ENCODE results near the gene FCGR3A. TPM values are rescaled to one million over a fixed set of nuclear protein-coding genes. Genes with fewer than 3 reads are reported as not detected.
"Not testable (repeated sequence)": the region's sequence is repeated elsewhere in the genome, so short reads cannot be mapped to it uniquely, and the experiment has no call there.

FCGR3A gene
- total and polyA plus RNA-seq, 2 of the 8 experiments (the other 6 are each of a cell fraction or from before 2014, with no cell fraction given) = not detected

GRCh38 chr1:161557506-161558450, 8.2 kb upstream of the FCGR3A start:
- H3K56ac ChIP-seq (replicated peaks; ENCODE audit: insufficient read length, low read depth, low read length); H3K4ac ChIP-seq (replicated peaks; ENCODE audit: insufficient read length, low read depth, low read length); H3K27ac ChIP-seq (ENCODE audit: low read depth, low read length); H2AFZ ChIP-seq (ENCODE audit: low read length); DNase-seq (ENCODE audit: low read depth in 1 of 2, low spot score in 2 of 2); H2BK15ac ChIP-seq (ENCODE audit: low read length); CTCF ChIA-PET (ENCODE audit: partially characterized antibody); H3K23me2 ChIP-seq (ENCODE audit: low read depth, low read length); H3K9me3 ChIP-seq (ENCODE audit: insufficient read depth in 2 of 2, low read depth in 1 of 2, low read length in 1 of 2); H4K5ac ChIP-seq (ENCODE audit: insufficient read length, low read depth, low read length); H3K4me1 ChIP-seq (replicated peaks in 1 of 4; ENCODE audit: control insufficient read depth in 3 of 4, insufficient read depth in 4 of 4, low read length in 3 of 4); H3K36me3 ChIP-seq (ENCODE audit: control insufficient read depth in 2 of 4, insufficient read depth in 4 of 4, low read length in 3 of 4); POLR2A ChIA-PET (ENCODE audit: partially characterized antibody); H3K18ac ChIP-seq (ENCODE audit: extremely low read depth, low read length); H2BK120ac ChIP-seq (replicated peaks; ENCODE audit: low read depth, low read length); H2AK5ac ChIP-seq (ENCODE audit: low read depth, low read length); H4K20me1 ChIP-seq (replicated peaks in 1 of 2; ENCODE audit: control insufficient read depth in 1 of 2, insufficient read depth in 2 of 2, low read length in 2 of 2); H3K4me3 ChIP-seq (ENCODE audit: extremely low read depth in 1 of 4, insufficient read depth in 2 of 4, low read depth in 3 of 4, low read length in 4 of 4); H2BK20ac ChIP-seq (ENCODE audit: low read length); H3K79me1 ChIP-seq (ENCODE audit: low read depth, low read length); H2BK12ac ChIP-seq (ENCODE audit: low read depth, low read length); H3K79me2 ChIP-seq (ENCODE audit: control insufficient read depth in 1 of 2, insufficient read depth in 2 of 2, low read length in 2 of 2); H2BK5ac ChIP-seq (ENCODE audit: low read depth, low read length); H3K27me3 ChIP-seq (replicated peaks in 1 of 4; ENCODE audit: control insufficient read depth in 3 of 4, extremely low read depth in 1 of 4, insufficient read depth in 3 of 4, low read length in 3 of 4); H4K91ac ChIP-seq (replicated peaks; ENCODE audit: insufficient read length, low read length); FAIRE-seq; H4K8ac ChIP-seq (ENCODE audit: extremely low read depth, insufficient read depth, low read length); H3K4me2 ChIP-seq (ENCODE audit: insufficient read depth in 1 of 2, low read depth in 2 of 2, low read length in 2 of 2); H3K23ac ChIP-seq (ENCODE audit: insufficient read length); H3K9ac ChIP-seq (replicated peaks in 1 of 4; ENCODE audit: extremely low read depth in 1 of 4, low read depth in 3 of 4, low read length in 3 of 4); H3K14ac ChIP-seq (ENCODE audit: insufficient read length): not testable (repeated sequence)
- WGBS, 2 experiments (ENCODE audit: extremely low coverage in 1 of 2, insufficient coverage in 1 of 2, insufficient read length in 1 of 2, insufficient replicate concordance in 2 of 2, low coverage in 1 of 2, low lambda C conversion rate in 2 of 2, missing lambda C conversion rate in 1 of 2) = 83% methylated on average over 4 of the region's 6 CpGs; no CpG with 5 or more reads in 1 of the 2 experiments

- H2BK5ac ChIP-seq (ENCODE audit: low read depth, low read length); H3K9me3 ChIP-seq (ENCODE audit: insufficient read depth in 2 of 2, low read depth in 1 of 2, low read length in 1 of 2); H2BK120ac ChIP-seq (replicated peaks; ENCODE audit: low read depth, low read length); DNase-seq (ENCODE audit: low read depth in 1 of 2, low spot score in 2 of 2); H4K20me1 ChIP-seq (replicated peaks in 1 of 2; ENCODE audit: control insufficient read depth in 1 of 2, insufficient read depth in 2 of 2, low read length in 2 of 2); H3K18ac ChIP-seq (ENCODE audit: extremely low read depth, low read length); H3K27ac ChIP-seq (ENCODE audit: low read depth, low read length); H3K56ac ChIP-seq (replicated peaks; ENCODE audit: insufficient read length, low read depth, low read length); H3K14ac ChIP-seq (ENCODE audit: insufficient read length); H3K36me3 ChIP-seq (ENCODE audit: control insufficient read depth in 2 of 4, insufficient read depth in 4 of 4, low read length in 3 of 4); H3K23me2 ChIP-seq (ENCODE audit: low read depth, low read length); FAIRE-seq; H2BK20ac ChIP-seq (ENCODE audit: low read length); POLR2A ChIA-PET (ENCODE audit: partially characterized antibody); H3K4ac ChIP-seq (replicated peaks; ENCODE audit: insufficient read length, low read depth, low read length); H3K27me3 ChIP-seq (replicated peaks in 1 of 4; ENCODE audit: control insufficient read depth in 3 of 4, extremely low read depth in 1 of 4, insufficient read depth in 3 of 4, low read length in 3 of 4); H3K79me1 ChIP-seq (ENCODE audit: low read depth, low read length); H3K79me2 ChIP-seq (ENCODE audit: control insufficient read depth in 1 of 2, insufficient read depth in 2 of 2, low read length in 2 of 2); H2AK5ac ChIP-seq (ENCODE audit: low read depth, low read length); H2BK15ac ChIP-seq (ENCODE audit: low read length); H3K4me2 ChIP-seq (ENCODE audit: insufficient read depth in 1 of 2, low read depth in 2 of 2, low read length in 2 of 2); H4K5ac ChIP-seq (ENCODE audit: insufficient read length, low read depth, low read length); H3K4me1 ChIP-seq (replicated peaks in 1 of 4; ENCODE audit: control insufficient read depth in 3 of 4, insufficient read depth in 4 of 4, low read length in 3 of 4); H3K23ac ChIP-seq (ENCODE audit: insufficient read length); H3K9ac ChIP-seq (replicated peaks in 1 of 4; ENCODE audit: extremely low read depth in 1 of 4, low read depth in 3 of 4, low read length in 3 of 4); H2AFZ ChIP-seq (ENCODE audit: low read length); H4K8ac ChIP-seq (ENCODE audit: extremely low read depth, insufficient read depth, low read length); H4K91ac ChIP-seq (replicated peaks; ENCODE audit: insufficient read length, low read length); CTCF ChIA-PET (ENCODE audit: partially characterized antibody); H3K4me3 ChIP-seq (ENCODE audit: extremely low read depth in 1 of 4, insufficient read depth in 2 of 4, low read depth in 3 of 4, low read length in 4 of 4); H2BK12ac ChIP-seq (ENCODE audit: low read depth, low read length): not testable (repeated sequence)
- 100% methylated on average over 1 of the region's 2 CpGs; no CpG with 5 or more reads in 1 of the 2 experiments for WGBS, 2 experiments (ENCODE audit: extremely low coverage in 1 of 2, insufficient coverage in 1 of 2, insufficient read length in 1 of 2, insufficient replicate concordance in 2 of 2, low coverage in 1 of 2, low lambda C conversion rate in 2 of 2, missing lambda C conversion rate in 1 of 2)
Measured at GRCh38 chr1:161556990-161557389, 7.4 kb upstream of the FCGR3A start.

All from H1 (cell line).